Lower leg skin (tissue), 3 donors: ENCODE data around the gene SEMA3A.

Experiments
- POLR2A ChIP-seq, 2 donors: fragments of 450-650 bp; IDR thresholded peaks; one replicate each; pipeline ENCODE4 v1.6.1; 2016 to 2017; ENCODE audit warnings: antibody characterized with exemption in 2 of 2, mild to moderate bottlenecking in 1 of 2, moderate library complexity in 1 of 2
- TF ChIP-seq, protein P1 (sequence below), 3 donors: fragments of 450-650 bp; IDR thresholded peaks; one replicate each; pipeline ENCODE4 v1.5.1; 2016; ENCODE audit warnings: antibody characterized with exemption in 3 of 3, mild to moderate bottlenecking in 3 of 3, moderate library complexity in 2 of 3

- TF ChIP-seq, protein P1, sequence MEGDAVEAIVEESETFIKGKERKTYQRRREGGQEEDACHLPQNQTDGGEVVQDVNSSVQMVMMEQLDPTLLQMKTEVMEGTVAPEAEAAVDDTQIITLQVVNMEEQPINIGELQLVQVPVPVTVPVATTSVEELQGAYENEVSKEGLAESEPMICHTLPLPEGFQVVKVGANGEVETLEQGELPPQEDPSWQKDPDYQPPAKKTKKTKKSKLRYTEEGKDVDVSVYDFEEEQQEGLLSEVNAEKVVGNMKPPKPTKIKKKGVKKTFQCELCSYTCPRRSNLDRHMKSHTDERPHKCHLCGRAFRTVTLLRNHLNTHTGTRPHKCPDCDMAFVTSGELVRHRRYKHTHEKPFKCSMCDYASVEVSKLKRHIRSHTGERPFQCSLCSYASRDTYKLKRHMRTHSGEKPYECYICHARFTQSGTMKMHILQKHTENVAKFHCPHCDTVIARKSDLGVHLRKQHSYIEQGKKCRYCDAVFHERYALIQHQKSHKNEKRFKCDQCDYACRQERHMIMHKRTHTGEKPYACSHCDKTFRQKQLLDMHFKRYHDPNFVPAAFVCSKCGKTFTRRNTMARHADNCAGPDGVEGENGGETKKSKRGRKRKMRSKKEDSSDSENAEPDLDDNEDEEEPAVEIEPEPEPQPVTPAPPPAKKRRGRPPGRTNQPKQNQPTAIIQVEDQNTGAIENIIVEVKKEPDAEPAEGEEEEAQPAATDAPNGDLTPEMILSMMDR (IDR thresholded peaks at IDR 0.05): no peak
- TF ChIP-seq POLR2A (IDR thresholded peaks at IDR 0.05): no peak
Observed at GRCh38 chr7:84237533-84238173, 43.1 kb upstream of the SEMA3A start.
